Measurements from ENCODE around the gene TTYH3.

DNA sequence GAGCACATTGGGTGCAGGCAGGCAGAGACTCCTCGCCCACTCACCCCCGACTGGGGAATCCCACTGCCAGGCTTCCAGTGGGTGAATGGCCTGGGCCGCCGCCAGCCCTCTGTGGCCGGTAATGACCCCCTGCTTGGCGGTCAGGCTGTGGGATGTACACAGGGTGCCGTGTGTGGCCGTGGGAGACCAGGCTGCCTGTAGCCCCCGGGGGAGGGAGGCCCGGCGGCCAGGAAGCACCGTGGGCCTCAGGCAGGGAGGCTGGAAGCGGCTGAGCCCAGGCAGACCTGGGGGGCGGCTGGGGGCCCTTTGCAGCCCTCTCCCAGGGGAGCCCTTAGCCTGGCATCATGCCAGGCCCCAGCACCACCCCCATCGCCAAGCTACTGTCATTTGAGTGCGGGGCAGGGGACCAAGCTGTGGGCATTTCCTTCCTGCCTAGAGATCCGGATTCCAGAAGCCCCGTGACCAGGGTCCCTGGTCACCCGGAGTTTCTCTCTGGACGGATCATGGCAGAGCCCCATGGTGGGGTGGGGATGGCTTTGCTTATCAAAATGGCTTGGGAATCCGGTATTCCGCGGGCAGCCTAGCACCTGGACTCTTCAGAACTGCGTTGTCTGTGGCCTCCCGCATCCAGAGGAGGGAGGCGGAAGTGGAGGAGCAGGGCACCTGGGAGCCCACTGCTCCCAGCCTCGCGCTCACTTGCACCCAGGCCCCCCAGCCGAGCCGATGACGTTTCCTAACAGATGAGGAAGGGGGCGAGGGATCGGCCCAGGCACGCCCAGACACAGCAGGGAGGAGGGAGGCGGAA, 1.1 kb downstream of the TTYH3 start:
- TF ChIP-seq CTCF (IDR thresholded peaks at IDR 0.05) (no peak), POLR2A (IDR thresholded peaks at IDR 0.05) (no peak)
